Type B pancreatic cell (in vitro differentiated cells): Measurements from ENCODE around the gene PLA2R1. TPM values are rescaled to one million over a fixed set of nuclear protein-coding genes. Genes with fewer than 3 reads are reported as not detected.

Source experiments
- DNase-seq: peaks from one replicate; pipeline ENCODE4 v3.0.0; 2021; ENCODE audit warnings: mixed read lengths; ENCODE audit not compliant: unreplicated experiment; ENCODE audit errors: extremely low spot score
- H3K27ac Mint-ChIP-seq: 2 replicates; pipeline ENCODE4 v1.8.0; 2021; ENCODE audit warnings: mild to moderate bottlenecking, mixed read lengths
- H3K27me3 Mint-ChIP-seq: 2 replicates; pipeline ENCODE4 v1.8.0; 2021; ENCODE audit warnings: mixed read lengths
- H3K36me3 Mint-ChIP-seq: 2 replicates; pipeline ENCODE4 v1.8.0; 2021; ENCODE audit warnings: mixed read lengths
- H3K4me1 Mint-ChIP-seq: one replicate; pipeline ENCODE4 v1.8.0; 2021; ENCODE audit warnings: mixed read lengths; ENCODE audit not compliant: unreplicated experiment
- H3K4me3 Mint-ChIP-seq: 2 replicates; pipeline ENCODE4 v1.8.0; 2021; ENCODE audit warnings: mild to moderate bottlenecking, mixed read lengths
- H3K9me3 Mint-ChIP-seq: 2 replicates; pipeline ENCODE4 v1.8.0; 2021; ENCODE audit warnings: mixed read lengths
- total RNA-seq: library from RNA; stranded (reverse); gene quantifications from 2 replicates; pipeline ENCODE4 v1.2.1, GENCODE V29; 2021; ENCODE audit warnings: low replicate concordance
- TF ChIP-seq, protein P1 (sequence below): fragments of 200-600 bp; sonication (generic); conservative IDR thresholded peaks from 2 replicates; pipeline ENCODE4 v1.5.0; 2021; ENCODE audit warnings: antibody characterized with exemption, mild to moderate bottlenecking

The PLA2R1 gene
- total RNA-seq, 1 donor from 2014 or later: 3.6 TPM

DNA sequence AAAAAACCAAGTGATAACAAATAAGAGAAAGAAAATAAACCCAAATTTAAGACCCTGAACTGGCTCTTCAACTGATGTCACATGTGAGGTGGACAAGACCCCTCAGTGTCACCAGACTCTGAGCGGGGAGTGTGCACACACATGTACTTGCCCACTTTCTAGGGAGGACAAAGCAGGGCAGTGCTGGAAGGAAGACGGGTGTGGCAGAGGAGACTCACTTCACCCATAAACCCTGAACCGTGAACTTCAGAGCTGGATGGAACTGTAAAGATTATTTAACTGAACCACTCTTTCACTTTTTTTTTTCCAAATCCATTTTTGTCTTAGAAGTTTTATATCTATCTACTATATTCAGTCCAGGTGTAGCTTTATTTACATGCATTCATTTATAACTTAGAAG is 12.3 kb downstream of the PLA2R1 start:
- H3K36me3 Mint-ChIP-seq: no peaks in the 10 kb centered on the region
- H3K27me3 Mint-ChIP-seq: no peaks in the 10 kb centered on the region
- no peak overlapping the region for H3K4me3 Mint-ChIP-seq
- TF ChIP-seq, protein P1, sequence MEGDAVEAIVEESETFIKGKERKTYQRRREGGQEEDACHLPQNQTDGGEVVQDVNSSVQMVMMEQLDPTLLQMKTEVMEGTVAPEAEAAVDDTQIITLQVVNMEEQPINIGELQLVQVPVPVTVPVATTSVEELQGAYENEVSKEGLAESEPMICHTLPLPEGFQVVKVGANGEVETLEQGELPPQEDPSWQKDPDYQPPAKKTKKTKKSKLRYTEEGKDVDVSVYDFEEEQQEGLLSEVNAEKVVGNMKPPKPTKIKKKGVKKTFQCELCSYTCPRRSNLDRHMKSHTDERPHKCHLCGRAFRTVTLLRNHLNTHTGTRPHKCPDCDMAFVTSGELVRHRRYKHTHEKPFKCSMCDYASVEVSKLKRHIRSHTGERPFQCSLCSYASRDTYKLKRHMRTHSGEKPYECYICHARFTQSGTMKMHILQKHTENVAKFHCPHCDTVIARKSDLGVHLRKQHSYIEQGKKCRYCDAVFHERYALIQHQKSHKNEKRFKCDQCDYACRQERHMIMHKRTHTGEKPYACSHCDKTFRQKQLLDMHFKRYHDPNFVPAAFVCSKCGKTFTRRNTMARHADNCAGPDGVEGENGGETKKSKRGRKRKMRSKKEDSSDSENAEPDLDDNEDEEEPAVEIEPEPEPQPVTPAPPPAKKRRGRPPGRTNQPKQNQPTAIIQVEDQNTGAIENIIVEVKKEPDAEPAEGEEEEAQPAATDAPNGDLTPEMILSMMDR: no peak
- no peak overlapping the region for H3K27ac Mint-ChIP-seq
- no peak for DNase-seq
- H3K9me3 Mint-ChIP-seq: no peaks in the 10 kb centered on the region
- peaks cover 18% of the 10 kb centered on the region for H3K4me1 Mint-ChIP-seq

DNA sequence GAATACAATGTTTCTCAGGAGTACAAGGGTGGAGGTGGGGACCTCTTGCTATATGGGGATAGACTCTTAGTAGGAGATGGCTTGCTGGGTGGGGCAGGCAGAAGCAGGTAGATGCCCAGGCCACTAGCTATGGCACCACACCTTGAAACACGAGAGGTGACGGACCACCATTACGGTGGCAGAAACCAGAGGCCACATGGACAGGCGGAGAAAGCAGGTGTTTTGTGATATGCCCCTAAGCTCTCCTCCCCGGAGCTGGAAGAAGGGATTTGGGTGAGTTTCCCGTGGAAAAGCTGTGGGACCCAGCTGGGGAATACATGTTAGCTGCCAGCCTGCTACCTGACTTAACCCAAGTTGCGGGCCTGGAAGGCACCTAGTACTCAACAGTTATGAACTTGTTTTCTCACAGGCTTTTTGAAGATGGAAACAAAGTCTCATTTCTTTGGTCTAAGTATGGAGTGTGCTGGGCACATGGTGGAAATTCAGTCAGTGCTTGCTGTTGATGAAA is 16.7 kb downstream of the PLA2R1 start:
- Mint-ChIP-seq H3K36me3 (no peaks in the 10 kb centered on the region), H3K27me3 (no peaks in the 10 kb centered on the region), H3K27ac (no peak overlapping the region), H3K9me3 (no peaks in the 10 kb centered on the region), H3K4me1 (no peaks in the 10 kb centered on the region), H3K4me3 (no peak overlapping the region)
- no peak for DNase-seq
- TF ChIP-seq, protein P1: no peak

DNA sequence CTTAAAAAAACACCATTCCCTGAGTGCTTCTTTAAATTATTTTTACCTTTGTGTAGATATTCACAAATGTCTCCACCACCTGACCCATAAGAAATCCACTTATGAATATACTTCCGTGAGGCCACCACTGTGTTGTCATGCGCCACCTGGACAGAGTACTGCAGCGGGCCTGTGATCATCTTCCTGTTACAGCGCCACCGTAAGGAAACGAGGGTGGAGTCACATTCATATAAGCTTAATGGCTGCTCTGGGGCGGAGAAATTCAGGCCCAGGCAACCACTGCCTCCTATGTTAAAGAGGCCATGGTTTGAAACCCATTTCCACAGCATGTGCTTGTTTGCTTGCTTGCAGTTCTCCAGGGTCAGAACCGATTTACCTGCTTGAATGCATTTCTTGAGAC is 17.7 kb downstream of the PLA2R1 start:
- H3K36me3 Mint-ChIP-seq: no peaks in the 10 kb centered on the region
- DNase-seq: no peak
- H3K27ac Mint-ChIP-seq: no peak overlapping the region
- H3K9me3 Mint-ChIP-seq: no peaks in the 10 kb centered on the region
- no peaks in the 10 kb centered on the region for H3K4me1 Mint-ChIP-seq
- no peaks in the 10 kb centered on the region for H3K27me3 Mint-ChIP-seq
- H3K4me3 Mint-ChIP-seq: no peak overlapping the region
- TF ChIP-seq, protein P1: no peak

DNA sequence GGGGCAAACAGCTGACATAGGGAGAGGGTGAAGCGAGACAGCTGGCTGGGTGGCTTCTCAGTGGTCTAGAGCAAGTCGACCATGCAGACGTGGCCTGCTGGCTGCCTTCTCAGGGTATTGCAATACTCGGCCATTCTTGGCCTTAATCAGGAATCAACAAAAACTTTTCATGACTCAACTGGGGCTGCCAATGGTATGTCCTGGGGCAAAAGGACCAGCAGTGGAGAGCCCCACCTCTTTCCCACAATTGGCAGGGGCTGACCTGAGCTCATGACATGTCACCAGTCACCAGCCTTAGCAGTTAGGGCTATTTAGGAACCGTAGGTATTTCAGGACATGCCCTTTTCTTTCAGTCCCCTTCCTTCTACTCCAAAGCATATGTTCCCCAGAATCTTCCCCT is 19.1 kb downstream of the PLA2R1 start:
- Mint-ChIP-seq H3K36me3 (no peaks in the 10 kb centered on the region), H3K9me3 (no peaks in the 10 kb centered on the region)

DNA sequence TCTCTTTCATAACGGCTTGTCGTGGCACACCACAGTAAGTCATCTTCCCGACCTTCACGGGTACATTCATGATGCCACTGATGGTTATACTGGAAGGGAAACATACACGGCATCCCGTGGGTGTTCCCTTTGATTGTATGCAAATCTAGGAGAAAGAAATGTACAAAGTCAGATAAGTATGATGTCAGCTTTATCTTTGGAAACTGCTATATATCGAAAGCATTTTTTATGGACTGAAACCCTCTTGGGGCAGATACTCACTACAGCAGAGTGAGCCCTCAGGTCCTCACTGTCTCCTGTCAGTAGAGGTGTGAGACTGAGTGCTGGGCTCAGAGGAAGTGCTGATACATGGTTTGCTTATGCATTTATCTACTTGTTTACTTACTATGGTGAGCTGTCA is 20.4 kb downstream of the PLA2R1 start:
- DNase-seq: no peak
- Mint-ChIP-seq H3K4me1 (no peaks in the 10 kb centered on the region), H3K27ac (no peak overlapping the region), H3K36me3 (no peaks in the 10 kb centered on the region), H3K9me3 (no peaks in the 10 kb centered on the region), H3K4me3 (no peak overlapping the region), H3K27me3 (no peaks in the 10 kb centered on the region)
- TF ChIP-seq, protein P1: no peak

More for the DNA sequence above, 19.1 kb downstream of the PLA2R1 start:
- H3K4me1 Mint-ChIP-seq: no peaks in the 10 kb centered on the region
- H3K4me3 Mint-ChIP-seq: no peak overlapping the region
- H3K27ac Mint-ChIP-seq: no peak overlapping the region
- H3K27me3 Mint-ChIP-seq: no peaks in the 10 kb centered on the region
- DNase-seq: no peak
- TF ChIP-seq, protein P1: no peak

DNA sequence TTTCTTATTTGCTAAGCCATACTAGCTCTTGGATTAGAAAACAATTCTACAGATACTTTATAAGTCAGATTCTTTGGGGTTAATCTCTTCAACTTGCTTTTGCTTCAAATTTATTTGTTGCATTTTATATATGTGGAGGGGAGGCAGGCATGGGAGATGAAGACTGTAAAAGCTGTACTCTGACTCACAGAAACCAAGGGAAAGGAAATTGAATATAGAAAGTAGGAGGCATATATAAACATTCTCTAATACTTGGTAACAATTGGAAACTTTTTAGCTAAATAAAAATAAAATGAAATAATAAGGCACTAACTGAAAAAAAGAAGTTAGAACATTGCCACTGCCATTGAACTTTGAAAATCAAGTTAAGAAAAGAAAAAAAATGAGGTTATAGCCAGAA is 21.3 kb downstream of the PLA2R1 start:
- Mint-ChIP-seq H3K4me1 (no peaks in the 10 kb centered on the region), H3K27ac (no peak overlapping the region), H3K36me3 (no peaks in the 10 kb centered on the region), H3K4me3 (no peak overlapping the region), H3K9me3 (no peaks in the 10 kb centered on the region), H3K27me3 (no peaks in the 10 kb centered on the region)
- TF ChIP-seq, protein P1: no peak
- no peak for DNase-seq
